ENCODE results near the gene DNAJB8.

Gene DNAJB8

DNA sequence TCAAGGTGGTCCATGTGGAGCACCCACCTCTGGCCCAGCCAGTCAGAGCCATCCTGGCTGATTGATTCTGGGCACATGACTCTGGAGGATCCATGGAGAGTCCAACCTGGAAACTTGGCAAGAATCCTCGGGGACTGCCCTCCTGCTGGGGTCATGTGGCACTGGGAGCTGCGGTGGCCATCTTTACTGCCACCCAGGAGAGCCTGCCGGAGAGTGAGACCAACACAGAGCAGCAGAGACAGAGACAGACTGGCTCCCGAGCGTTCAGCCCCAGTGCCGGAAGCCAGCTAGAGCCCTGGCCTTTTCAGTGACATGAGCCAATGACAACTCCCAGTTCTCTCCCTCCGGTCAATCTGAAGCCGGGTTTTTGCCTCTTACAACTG is 37.8 kb upstream of the DNAJB8 start:
- H3K27ac ChIP-seq, result no peak overlapping the region
- H3K4me3 ChIP-seq, result no peak overlapping the region
- no peak for DNase-seq (ENCODE audit: low spot score)
- no peak for TF ChIP-seq CTCF (IDR thresholded peaks at IDR 0.05)

- no peak for TF ChIP-seq CTCF (IDR thresholded peaks at IDR 0.05)
- DNase-seq (ENCODE audit: low spot score), result peak; percentile 62
- H3K4me3 ChIP-seq, result no peak overlapping the region
Measured at GRCh38 chr3:128503751-128504532, 37.3 kb upstream of the DNAJB8 start.

DNA sequence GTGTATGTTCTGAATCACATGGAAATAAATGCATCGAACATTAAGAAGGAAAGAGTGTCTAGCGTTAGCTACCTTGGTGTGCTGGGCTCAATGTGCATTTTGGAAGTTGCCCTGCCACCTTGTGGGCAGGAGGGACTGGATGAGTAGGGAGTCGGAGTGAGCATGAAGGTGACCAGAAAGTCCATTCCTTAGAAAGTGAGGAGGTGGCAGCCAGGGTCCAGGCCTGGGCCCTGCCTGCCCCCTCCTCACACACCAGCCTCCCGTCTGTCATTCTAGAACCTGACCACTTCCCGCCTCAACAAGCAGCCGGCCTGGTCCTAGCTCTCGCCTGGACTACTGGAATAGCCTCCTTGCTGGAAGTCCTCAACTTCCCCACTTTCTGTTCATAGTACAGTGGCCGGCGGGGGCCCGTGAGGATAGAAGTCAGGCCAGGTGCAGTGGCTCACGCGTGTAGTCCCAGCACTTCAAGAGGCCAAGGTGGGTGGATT is 36.5 kb upstream of the DNAJB8 start:
- no peak overlapping the region for H3K27ac ChIP-seq
- TF ChIP-seq CTCF (IDR thresholded peaks at IDR 0.05), result no peak
- DNase-seq (ENCODE audit: low spot score), result peak; percentile 67
- H3K4me3 ChIP-seq, result no peak overlapping the region

More at GRCh38 chr3:128503751-128504532, 37.3 kb upstream of the DNAJB8 start:
- H3K27ac ChIP-seq, result no peak overlapping the region

- DNase-seq (ENCODE audit: low spot score), result peak; percentile 60
- Histone ChIP-seq H3K27ac (no peak overlapping the region), H3K4me3 (no peak overlapping the region)
- TF ChIP-seq CTCF (IDR thresholded peaks at IDR 0.05), result no peak
Measured at GRCh38 chr3:128502712-128503111, 36.0 kb upstream of the DNAJB8 start.

GRCh38 chr3:128501431-128501830 is 34.7 kb upstream of the DNAJB8 start:
- Histone ChIP-seq H3K4me3 (no peak overlapping the region), H3K27ac (no peak overlapping the region)
- no peak for TF ChIP-seq CTCF (IDR thresholded peaks at IDR 0.05)
- DNase-seq (ENCODE audit: low spot score), result peak; percentile 4

DNA sequence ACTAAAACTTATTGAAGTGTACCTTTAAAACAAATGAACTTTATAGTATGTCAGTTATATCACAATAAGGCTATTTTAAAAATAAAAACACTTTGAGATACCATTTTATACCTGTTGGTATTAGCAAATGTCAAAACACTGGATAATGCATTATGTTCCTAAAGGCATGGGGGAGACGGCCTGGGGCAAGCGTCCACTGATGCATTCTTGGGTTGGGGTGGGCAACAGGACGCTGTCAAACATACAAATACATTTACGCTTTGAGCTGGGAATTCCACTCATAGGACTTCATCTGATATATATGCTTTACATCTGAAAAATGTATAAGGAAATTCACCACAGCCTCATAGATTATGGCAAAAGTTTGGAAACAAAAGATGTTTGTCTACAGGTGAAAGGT is 33.9 kb upstream of the DNAJB8 start:
- no peak overlapping the region for H3K4me3 ChIP-seq
- peak; percentile 16 for DNase-seq (ENCODE audit: low spot score)
- H3K27ac ChIP-seq, result no peak overlapping the region
- TF ChIP-seq CTCF (IDR thresholded peaks at IDR 0.05), result no peak

DNA sequence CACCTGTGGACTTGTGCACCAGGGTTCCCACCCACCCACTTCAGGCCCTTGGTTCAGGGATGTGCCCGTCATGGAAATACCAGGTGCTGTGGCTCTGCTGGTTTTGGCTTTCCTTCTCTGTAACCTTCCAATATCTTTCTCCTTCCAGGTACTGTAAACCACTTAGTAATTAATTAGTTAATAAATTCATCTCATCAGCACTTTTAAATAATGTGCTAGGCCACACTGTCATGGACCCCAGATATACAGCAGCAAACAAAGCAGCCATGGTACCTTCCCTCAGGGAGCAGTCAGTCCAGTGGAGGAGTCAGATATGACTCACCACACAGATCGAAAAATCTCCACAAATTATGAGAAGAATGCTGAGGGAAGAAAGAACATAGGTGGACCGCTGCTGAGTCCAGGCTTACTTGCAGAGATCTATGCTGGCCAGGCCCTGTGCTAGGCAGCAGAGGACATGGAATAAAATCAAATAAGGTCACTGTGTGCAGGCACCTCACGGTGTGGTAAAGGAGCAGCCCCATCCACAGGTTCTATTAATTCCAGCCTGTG is 33.1 kb upstream of the DNAJB8 start:
- DNase-seq (ENCODE audit: low spot score), result peak; percentile 24
- no peak overlapping the region for H3K27ac ChIP-seq
- no peak overlapping the region for H3K4me3 ChIP-seq
- TF ChIP-seq CTCF (IDR thresholded peaks at IDR 0.05), result no peak
